HEK293T (cell line): ENCODE data around the gene SLC7A7.

Experiments used
- CTCF ChIA-PET: fragments of 350-600 bp; formaldehyde crosslinking; extraction: SDS; loops from one replicate; lab custom pipeline; 2021; ENCODE audit warnings: antibody characterized with exemption, inconsistent platforms; lab: Yijun Ruan, JAX
- POLR2A ChIA-PET: fragments of 350-600 bp; formaldehyde crosslinking; extraction: SDS; loops from one replicate; lab custom pipeline; 2020; ENCODE audit warnings: antibody characterized with exemption, inconsistent platforms; lab: Yijun Ruan, JAX
- DNase-seq: peaks from one replicate; pipeline ENCODE4 v3.0.0; 2012; ENCODE audit warnings: mixed read lengths; ENCODE audit errors: extremely low spot score
- ARNT ChIP-seq: fragments of 450-650 bp; IDR thresholded peaks from 2 replicates; pipeline ENCODE4 v1.6.1; 2017; ENCODE audit warnings: mild to moderate bottlenecking
- BHLHE40 ChIP-seq: fragments of 450-650 bp; IDR thresholded peaks from 2 replicates; pipeline ENCODE4 v1.6.1; 2016; ENCODE audit warnings: mild to moderate bottlenecking, moderate library complexity, borderline replicate concordance
- CTBP1 ChIP-seq: fragments of 450-650 bp; IDR thresholded peaks from 2 replicates; pipeline ENCODE4 v1.6.1; 2016; ENCODE audit warnings: borderline replicate concordance
- ELF4 ChIP-seq: fragments of 450-650 bp; IDR thresholded peaks from 2 replicates; pipeline ENCODE4 v1.6.1; 2017; ENCODE audit warnings: antibody characterized with exemption
- FOXA1 ChIP-seq: fragments of 450-650 bp; IDR thresholded peaks from 2 replicates; pipeline ENCODE4 v1.6.1; 2016; ENCODE audit warnings: mild to moderate bottlenecking
- FOXK2 ChIP-seq: fragments of 450-650 bp; IDR thresholded peaks from 2 replicates; pipeline ENCODE4 v1.6.1; 2016; ENCODE audit warnings: mild to moderate bottlenecking
- FOXM1 ChIP-seq: fragments of 450-650 bp; IDR thresholded peaks from 2 replicates; pipeline ENCODE4 v1.6.1; 2017; ENCODE audit warnings: mild to moderate bottlenecking, borderline replicate concordance
- HDGF ChIP-seq: fragments of 450-650 bp; IDR thresholded peaks from 2 replicates; pipeline ENCODE4 v1.6.1; 2017; ENCODE audit warnings: antibody characterized with exemption, borderline replicate concordance
- L3MBTL2 ChIP-seq: fragments of 450-650 bp; conservative IDR thresholded peaks from 2 replicates; pipeline ENCODE4 v1.6.1; 2016; ENCODE audit warnings: mild to moderate bottlenecking
- LEF1 ChIP-seq: fragments of 450-650 bp; IDR thresholded peaks from 2 replicates; pipeline ENCODE4 v1.6.1; 2017; ENCODE audit warnings: mild to moderate bottlenecking, borderline replicate concordance
- NFRKB ChIP-seq: fragments of 450-650 bp; IDR thresholded peaks from 2 replicates; pipeline ENCODE4 v1.6.1; 2016; ENCODE audit warnings: mild to moderate bottlenecking, moderate library complexity
- SP1 ChIP-seq: fragments of 450-650 bp; IDR thresholded peaks from 2 replicates; pipeline ENCODE4 v1.6.1; 2017
- SUZ12 ChIP-seq: fragments of 450-650 bp; IDR thresholded peaks from 2 replicates; pipeline ENCODE4 v1.6.1; 2016; ENCODE audit warnings: mild to moderate bottlenecking
- TARDBP ChIP-seq: fragments of 450-650 bp; IDR thresholded peaks from 2 replicates; pipeline ENCODE4 v1.6.1; 2016
- ZNF384 ChIP-seq: fragments of 450-650 bp; IDR thresholded peaks from 2 replicates; pipeline ENCODE4 v1.6.1; 2016
- TF ChIP-seq, protein P1 (sequence below): fragments of 450-650 bp; IDR thresholded peaks from 2 replicates; pipeline ENCODE4 v1.6.1; 2016

Gene SLC7A7

GRCh38 chr14:22850944-22851764 is 35.9 kb upstream of the SLC7A7 start:
- POLR2A ChIA-PET, result interaction anchor here (1.3 to 2.9 kb wide), 5 partner anchors 12 to 85 kb away, joined by 3 to 11 read pairs (median 6); partner anchors contain the start of gene OXA1L
- no peak for TF ChIP-seq FOXA1
- no peak for TF ChIP-seq HDGF
- TF ChIP-seq SP1, result no peak
- TF ChIP-seq L3MBTL2, result no peak
- no peak for TF ChIP-seq CTBP1
- no peak for TF ChIP-seq ELF4
- no peak for TF ChIP-seq LEF1
- no peak for TF ChIP-seq TARDBP
- TF ChIP-seq BHLHE40, result no peak
- TF ChIP-seq FOXM1, result no peak
- no peak for TF ChIP-seq ARNT
- TF ChIP-seq FOXK2, result no peak
- CTCF ChIA-PET, result interaction anchor here (0.7 to 8.5 kb wide), 3 partner anchors 27 to 98 kb away, joined by 3 to 62 read pairs (median 3); no protein-coding TSS in a partner anchor
- DNase-seq, result no peak

- ChIA-PET CTCF (interaction anchor here (0.6 to 8.5 kb wide), 3 partner anchors 25 to 278 kb away, joined by 3 to 62 read pairs (median 3); no protein-coding TSS in a partner anchor), POLR2A (interaction anchor here (0.6 to 2.5 kb wide), 8 partner anchors 10 to 83 kb away, joined by 3 to 11 read pairs (median 4); no protein-coding TSS in a partner anchor)
- no peak for TF ChIP-seq ELF4
- no peak for TF ChIP-seq L3MBTL2
- TF ChIP-seq BHLHE40, result no peak
- no peak for TF ChIP-seq NFRKB
- no peak for TF ChIP-seq CTBP1
- DNase-seq, result peak; percentile 9
Measured at GRCh38 chr14:22849212-22849819, 34.1 kb upstream of the SLC7A7 start.

DNA sequence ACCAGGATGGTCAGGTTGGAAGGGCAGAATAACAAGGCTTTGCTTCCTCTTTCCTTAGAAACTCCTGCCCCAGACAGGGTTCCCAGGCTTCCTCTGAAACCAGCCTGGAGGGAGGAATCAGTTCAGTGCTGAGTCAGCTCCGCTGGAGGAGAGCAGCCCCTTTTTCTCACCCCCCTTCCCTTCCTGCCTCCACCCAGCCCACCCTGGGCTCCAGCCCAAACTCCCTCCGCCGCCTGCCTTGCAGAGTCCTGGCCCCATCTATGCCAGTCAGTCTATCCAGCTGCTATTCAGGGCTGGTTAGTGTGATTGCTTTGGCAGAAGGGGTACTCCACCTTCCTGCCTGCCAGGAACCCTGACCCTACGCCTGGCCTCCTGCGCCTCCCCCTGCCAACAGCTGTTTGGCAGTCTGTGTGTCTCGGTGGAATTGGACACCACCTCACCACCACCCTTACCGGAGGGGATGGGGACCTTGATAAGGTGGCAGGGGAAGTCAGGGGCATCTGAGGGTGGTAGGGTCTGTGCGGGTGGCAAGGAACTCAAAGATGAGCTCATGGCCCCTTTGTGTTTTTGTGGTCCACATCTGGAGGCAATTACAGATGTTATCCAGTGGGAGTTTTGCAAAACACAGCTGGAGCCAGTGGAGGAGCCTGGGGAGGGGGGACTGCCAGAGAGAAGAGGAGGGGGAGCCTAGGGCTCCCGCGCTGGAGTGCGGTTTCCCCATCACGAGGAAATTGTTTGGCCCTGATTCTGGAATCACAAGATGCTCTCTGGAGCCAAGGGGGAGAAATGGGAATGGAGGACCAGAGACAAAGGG is 33.3 kb upstream of the SLC7A7 start:
- CTCF ChIA-PET, result interaction anchor here (0.6 to 8.5 kb wide), 3 partner anchors 25 to 87 kb away, joined by 3 to 62 read pairs (median 3); no protein-coding TSS in a partner anchor
- POLR2A ChIA-PET, result interaction anchor here (0.6 to 2.5 kb wide), 7 partner anchors 14 to 83 kb away, joined by 3 to 11 read pairs (median 3); no protein-coding TSS in a partner anchor
- TF ChIP-seq NFRKB (no peak), ELF4 (no peak), TARDBP (no peak), L3MBTL2 (no peak), BHLHE40 (no peak), FOXK2 (no peak), ARNT (no peak), FOXM1 (no peak), ZNF384 (no peak), CTBP1 (no peak)
- TF ChIP-seq, protein P1, sequence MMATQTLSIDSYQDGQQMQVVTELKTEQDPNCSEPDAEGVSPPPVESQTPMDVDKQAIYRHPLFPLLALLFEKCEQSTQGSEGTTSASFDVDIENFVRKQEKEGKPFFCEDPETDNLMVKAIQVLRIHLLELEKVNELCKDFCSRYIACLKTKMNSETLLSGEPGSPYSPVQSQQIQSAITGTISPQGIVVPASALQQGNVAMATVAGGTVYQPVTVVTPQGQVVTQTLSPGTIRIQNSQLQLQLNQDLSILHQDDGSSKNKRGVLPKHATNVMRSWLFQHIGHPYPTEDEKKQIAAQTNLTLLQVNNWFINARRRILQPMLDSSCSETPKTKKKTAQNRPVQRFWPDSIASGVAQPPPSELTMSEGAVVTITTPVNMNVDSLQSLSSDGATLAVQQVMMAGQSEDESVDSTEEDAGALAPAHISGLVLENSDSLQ, result no peak
- peak; percentile 5 for DNase-seq

DNA sequence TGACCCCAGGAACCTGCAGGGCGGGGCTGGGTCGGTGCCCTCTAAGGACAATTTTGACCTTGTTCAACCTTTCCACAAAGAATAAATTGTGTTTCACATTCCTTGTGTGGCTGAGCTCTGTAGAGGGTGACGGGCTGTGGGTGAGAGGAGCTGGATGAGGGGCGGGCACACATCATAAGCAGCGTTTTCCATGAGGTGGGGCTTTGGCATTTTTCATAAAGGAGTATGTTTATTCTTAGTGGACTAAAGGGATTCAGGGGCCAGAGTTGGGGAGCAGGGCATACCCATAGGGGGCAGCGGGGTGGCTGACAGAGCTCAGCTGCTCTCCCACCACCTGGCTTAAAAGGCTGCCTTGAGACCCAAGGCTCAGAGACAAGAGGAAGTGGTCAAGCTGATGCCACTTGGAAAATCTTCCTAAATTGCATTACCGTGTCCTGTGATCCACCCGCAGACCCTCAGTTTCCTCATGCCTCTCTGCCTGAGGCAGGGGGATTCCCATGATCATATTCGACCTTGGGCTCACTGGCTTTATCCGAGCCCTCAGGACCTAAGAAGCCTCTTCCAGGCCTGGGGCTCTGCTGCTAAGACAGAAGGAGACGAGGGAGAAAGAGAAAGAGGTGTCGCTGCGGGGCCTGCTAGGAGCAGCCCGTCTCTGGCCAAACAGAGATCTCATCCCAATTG is 32.6 kb upstream of the SLC7A7 start:
- DNase-seq, result peak; percentile 3
- ChIA-PET POLR2A (interaction anchor here (2.5 kb wide), 1 partner anchor 17 kb away, joined by 11 read pairs; no protein-coding TSS in a partner anchor), CTCF (interaction anchor here (0.6 to 8.5 kb wide), 2 partner anchors 24 to 88 kb away, joined by 3 to 62 read pairs; no protein-coding TSS in a partner anchor)
- no peak for TF ChIP-seq HDGF
- TF ChIP-seq, protein P1, result no peak
- no peak for TF ChIP-seq SP1
- TF ChIP-seq SUZ12, result no peak
- TF ChIP-seq FOXM1, result no peak
- no peak for TF ChIP-seq CTBP1
- no peak for TF ChIP-seq FOXK2
- no peak for TF ChIP-seq ELF4
- TF ChIP-seq TARDBP, result no peak
- TF ChIP-seq BHLHE40, result no peak
- TF ChIP-seq ZNF384, result no peak
- TF ChIP-seq ARNT, result no peak
- no peak for TF ChIP-seq NFRKB
- no peak for TF ChIP-seq FOXA1
- TF ChIP-seq L3MBTL2, result no peak
- TF ChIP-seq LEF1, result no peak

DNA sequence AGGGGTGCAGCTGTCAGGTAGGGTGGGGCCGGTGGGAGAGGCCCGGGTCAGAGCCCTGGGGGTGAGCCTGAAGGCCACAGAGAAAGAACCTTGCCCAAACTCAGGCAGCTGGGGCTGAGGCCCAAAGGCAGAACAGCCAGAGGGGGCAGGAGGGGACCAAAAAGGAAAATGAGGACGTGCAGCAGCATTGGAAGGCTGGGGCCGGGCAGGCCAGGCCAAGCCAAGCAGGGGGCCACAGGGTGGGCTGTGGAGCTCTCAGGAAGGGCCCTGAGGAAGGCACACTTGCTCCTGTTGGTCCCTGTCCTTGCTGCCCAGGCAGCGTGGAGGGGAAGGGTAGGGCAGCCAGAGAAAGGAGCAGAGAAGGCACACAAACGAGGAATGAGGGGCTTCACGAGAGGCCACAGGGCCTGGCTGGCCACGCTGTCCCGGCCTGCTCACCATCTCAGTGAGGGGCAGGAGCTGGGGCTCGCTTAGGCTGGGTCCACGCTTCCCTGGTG is 31.6 kb upstream of the SLC7A7 start:
- peak; percentile 4 for DNase-seq
- TF ChIP-seq FOXK2 (no peak), ZNF384 (no peak), ELF4 (no peak), L3MBTL2 (no peak), ARNT (no peak), LEF1 (no peak), HDGF (no peak), NFRKB (no peak), FOXM1 (no peak), CTBP1 (no peak), TARDBP (no peak)
- TF ChIP-seq, protein P1, result no peak
- ChIA-PET CTCF (no interaction called here), POLR2A (interaction anchor here (2.5 kb wide), 1 partner anchor 16 kb away, joined by 11 read pairs; no protein-coding TSS in a partner anchor)
